Tibial artery (tissue), 4 donors: Measurements from ENCODE around the gene TAS1R3.

Experiments used
- DNase-seq, 2 donors: peaks; one replicate each; pipeline ENCODE4 v3.0.0-alpha.2; 2019
- H3K27ac ChIP-seq, 2 donors: fragments of 200-600 bp; sonication (generic) in 1 of 2; 1 replicate in 1 of 2; 2 replicates in 1 of 2; pipeline ENCODE4 v1.5.1; 2018 to 2019; ENCODE audit warnings: mild to moderate bottlenecking in 1 of 2
- H3K27me3 ChIP-seq, 2 donors: fragments of 200-600 bp; sonication (generic) in 1 of 2; one replicate each; pipeline versions ENCODE4 v1.5.1 to v1.6.0; 2016 to 2019
- H3K36me3 ChIP-seq, 3 donors: fragments of 200-600 bp; sonication (generic) in 2 of 3; one replicate each; pipeline ENCODE4 v1.5.1; 2016 to 2019; ENCODE audit warnings: mild to moderate bottlenecking in 2 of 3
- H3K4me1 ChIP-seq, 4 donors: fragments of 200-600 bp; sonication (generic) in 2 of 4; 1 replicate in 3 of 4; 2 replicates in 1 of 4; pipeline ENCODE4 v1.5.1; 2016 to 2019
- H3K4me3 ChIP-seq, 2 donors: fragments of 200-600 bp; sonication (generic) in 1 of 2; 1 replicate in 1 of 2; 2 replicates in 1 of 2; pipeline ENCODE4 v1.5.1; 2018 to 2019; ENCODE audit warnings: mild to moderate bottlenecking in 2 of 2
- H3K9me3 ChIP-seq, 3 donors: fragments of 200-600 bp; sonication (generic) in 1 of 3; one replicate each; pipeline ENCODE4 v1.5.1; 2016 to 2019
- intact Hi-C: fragments of 100-400 bp; cut with DNase I; formaldehyde crosslinking; loops from one replicate; pipeline ENCODE4 v1.15.0; 2023; ENCODE audit warnings: low total_unique reads
- TF ChIP-seq, protein P1 (sequence below), 2 experiments: fragments of 200-600 bp in 1 of 2; fragments of 450-650 bp in 1 of 2; IDR thresholded peaks; one replicate each; pipeline ENCODE4 v1.5.1; 2017 to 2019; ENCODE audit warnings: antibody characterized with exemption in 2 of 2, mild to moderate bottlenecking in 1 of 2, moderate library complexity in 1 of 2

TAS1R3 gene

DNA sequence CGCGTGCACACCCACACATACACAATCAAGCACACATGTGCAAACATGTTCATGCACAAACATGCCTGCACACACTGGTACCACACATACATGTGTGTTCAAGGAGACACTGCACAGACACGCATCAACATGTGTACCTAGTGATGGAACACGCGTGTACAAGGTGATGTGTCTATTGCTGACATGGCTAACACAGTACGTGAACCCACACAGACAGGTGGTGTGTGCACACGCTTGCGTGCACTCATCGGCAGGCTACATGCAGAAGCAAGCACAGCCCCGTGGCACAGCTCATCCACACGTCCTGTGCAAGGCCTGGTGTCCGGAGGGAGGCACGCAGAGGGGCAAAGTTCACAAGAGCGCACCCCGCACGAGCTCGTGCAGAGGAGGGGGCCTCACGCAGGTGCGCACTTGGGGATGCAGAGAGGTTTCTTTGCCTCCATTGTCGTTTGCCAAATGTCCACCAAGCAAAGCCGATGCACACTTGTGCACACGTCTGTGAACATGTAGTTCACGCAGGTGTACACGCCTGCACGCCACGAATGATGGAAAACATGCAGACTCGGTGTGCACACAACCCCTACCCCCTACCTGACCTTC is 24.3 kb upstream of the TAS1R3 start:
- Histone ChIP-seq H3K4me3 (peak overlapping the region; percentile 80 to 94), H3K27ac (peak overlapping the region; percentile 92 to 97), H3K4me1 (peaks cover 0 to 58% (median 49%) of the 10 kb centered on the region in 4 donors), H3K27me3 (no peaks in the 10 kb centered on the region), H3K36me3 (peaks cover 11 to 14% (median 12%) of the 10 kb centered on the region in 3 donors), H3K9me3 (no peaks in the 10 kb centered on the region)
- TF ChIP-seq, protein P1, sequence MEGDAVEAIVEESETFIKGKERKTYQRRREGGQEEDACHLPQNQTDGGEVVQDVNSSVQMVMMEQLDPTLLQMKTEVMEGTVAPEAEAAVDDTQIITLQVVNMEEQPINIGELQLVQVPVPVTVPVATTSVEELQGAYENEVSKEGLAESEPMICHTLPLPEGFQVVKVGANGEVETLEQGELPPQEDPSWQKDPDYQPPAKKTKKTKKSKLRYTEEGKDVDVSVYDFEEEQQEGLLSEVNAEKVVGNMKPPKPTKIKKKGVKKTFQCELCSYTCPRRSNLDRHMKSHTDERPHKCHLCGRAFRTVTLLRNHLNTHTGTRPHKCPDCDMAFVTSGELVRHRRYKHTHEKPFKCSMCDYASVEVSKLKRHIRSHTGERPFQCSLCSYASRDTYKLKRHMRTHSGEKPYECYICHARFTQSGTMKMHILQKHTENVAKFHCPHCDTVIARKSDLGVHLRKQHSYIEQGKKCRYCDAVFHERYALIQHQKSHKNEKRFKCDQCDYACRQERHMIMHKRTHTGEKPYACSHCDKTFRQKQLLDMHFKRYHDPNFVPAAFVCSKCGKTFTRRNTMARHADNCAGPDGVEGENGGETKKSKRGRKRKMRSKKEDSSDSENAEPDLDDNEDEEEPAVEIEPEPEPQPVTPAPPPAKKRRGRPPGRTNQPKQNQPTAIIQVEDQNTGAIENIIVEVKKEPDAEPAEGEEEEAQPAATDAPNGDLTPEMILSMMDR (IDR thresholded peaks at IDR 0.05), result no peak
- DNase-seq, result no peak
- intact Hi-C loops, result no loop called here

DNA sequence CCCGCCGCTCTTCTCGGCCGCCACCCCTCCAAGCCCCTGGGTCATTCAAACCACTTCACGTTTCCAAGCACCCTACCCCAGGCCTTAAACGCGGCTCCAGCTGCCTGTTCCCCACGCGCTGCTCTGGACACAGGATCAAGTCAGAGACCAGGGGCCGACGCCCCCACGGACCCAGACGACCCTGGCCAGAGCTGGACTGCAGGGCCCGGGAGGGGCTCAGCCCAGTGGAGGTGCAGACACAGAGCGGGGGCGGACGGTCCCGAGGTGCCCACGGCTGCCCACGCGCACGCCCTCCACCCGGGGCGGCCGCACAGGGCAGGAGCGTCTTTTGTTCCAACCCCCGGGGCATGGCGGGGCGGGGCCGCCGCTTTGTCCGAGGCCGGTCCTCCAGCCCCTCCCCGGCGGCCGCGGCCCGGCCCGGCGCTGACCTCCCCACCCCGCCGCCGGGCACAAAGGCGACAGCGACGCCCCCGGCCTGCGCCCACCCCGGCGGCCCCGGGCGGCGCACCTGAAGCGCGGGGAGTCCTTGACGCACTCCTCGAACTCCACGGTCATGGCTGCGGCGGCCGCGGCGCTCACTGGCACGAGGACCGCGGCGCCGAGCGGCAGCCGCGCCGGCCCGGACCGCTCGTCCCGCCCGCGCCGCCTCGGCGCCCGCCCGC is 23.7 kb upstream of the TAS1R3 start:
- H3K4me1 ChIP-seq, result peaks cover 0 to 58% (median 49%) of the 10 kb centered on the region in 4 donors
- intact Hi-C loops, result no loop called here

DNA sequence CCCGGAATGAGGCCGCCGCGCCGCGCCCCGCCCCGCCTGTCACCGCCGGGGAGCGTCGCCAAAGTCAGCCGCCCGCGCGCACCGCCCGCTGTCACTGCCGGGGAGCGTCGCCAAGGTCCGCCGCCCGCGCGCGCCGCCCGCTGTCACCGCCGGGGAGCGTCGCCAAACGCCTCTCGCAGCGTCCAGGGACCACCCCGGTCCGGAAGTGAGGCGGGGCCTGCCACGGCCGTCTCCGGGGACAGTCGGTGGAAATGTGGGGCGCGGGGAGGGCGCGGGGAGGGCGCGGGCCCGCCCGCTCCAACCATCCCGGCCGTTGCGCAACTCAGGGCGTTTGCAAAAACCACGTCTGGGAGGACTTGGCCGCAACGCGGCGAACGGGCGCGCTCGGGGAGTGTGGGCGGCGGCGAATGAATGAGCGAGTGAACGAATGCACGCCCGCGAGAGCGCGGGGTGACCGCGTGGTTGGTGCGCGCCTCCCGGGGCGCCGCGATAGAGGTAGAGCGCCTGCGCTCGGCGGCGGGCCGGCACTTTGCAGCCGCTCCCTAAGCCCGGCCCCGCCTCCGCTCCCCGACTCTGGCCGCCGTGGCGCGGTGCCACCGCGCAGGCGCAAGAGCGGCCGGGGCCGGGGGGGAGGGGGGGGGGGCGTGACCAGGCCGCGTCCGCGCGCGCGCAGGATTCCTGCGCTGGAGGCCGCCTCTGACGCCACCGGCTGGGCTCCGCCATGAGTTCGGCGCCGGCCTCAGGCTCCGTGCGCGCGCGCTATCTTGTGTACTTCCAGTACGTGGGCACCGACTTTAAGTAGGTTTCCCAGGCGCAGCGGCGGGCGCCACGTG is 22.9 kb upstream of the TAS1R3 start, which contains the start of the genes ACAP3 and PUSL1:
ACAP3 (minus strand) TSS at position 8 of the 833 bp plus-strand sequence. CDS start 115 bp downstream, outside the sequence.
PUSL1 (plus strand) TSS at position 675 of the 833 bp plus-strand sequence; CDS start at position 722, 47 bp downstream.
- intact Hi-C loops, result no loop called here
- Histone ChIP-seq H3K4me1 (peaks cover 0 to 58% (median 49%) of the 10 kb centered on the region in 4 donors), H3K36me3 (peaks cover 19 to 27% (median 26%) of the 10 kb centered on the region in 3 donors), H3K9me3 (no peaks in the 10 kb centered on the region), H3K27me3 (no peaks in the 10 kb centered on the region), H3K4me3 (peak within 1 kb of the TSS; percentile 80 to 94), H3K27ac (peak within 1 kb of the TSS; percentile 92 to 97)
- peak; percentile 91 to 95 for DNase-seq
- TF ChIP-seq, protein P1 (IDR thresholded peaks at IDR 0.05), result peak in 1 of 2 experiments; percentile 7

More for the DNA sequence above, 23.7 kb upstream of the TAS1R3 start:
- Histone ChIP-seq H3K27me3 (no peaks in the 10 kb centered on the region), H3K27ac (peak overlapping the region; percentile 92 to 97), H3K9me3 (no peaks in the 10 kb centered on the region), H3K36me3 (peaks cover 12 to 20% (median 19%) of the 10 kb centered on the region in 3 donors), H3K4me3 (peak overlapping the region; percentile 80 to 94)
- TF ChIP-seq, protein P1 (IDR thresholded peaks at IDR 0.05), result no peak
- DNase-seq, result peak in 1 of 2 donors; percentile 37

DNA sequence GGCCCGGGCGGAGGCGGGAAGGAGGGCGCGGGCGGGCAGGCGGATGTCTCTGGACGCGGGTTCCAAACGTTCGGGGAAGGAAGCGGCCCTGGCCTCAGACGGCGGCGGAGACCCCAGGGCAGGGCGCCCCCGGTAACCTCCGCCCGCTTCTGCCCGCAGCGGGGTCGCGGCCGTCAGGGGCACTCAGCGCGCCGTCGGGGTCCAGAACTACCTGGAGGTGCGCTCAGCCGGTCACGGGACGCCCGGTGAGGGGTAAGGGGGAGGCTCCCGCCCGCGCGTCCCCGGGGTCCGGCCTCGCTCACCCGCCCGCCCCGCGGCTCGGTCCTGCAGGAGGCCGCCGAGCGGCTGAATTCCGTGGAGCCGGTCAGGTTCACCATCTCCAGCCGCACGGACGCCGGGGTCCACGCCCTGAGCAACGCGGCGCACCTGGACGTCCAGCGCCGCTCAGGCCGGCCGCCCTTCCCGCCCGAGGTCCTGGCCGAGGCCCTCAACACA is 22.3 kb upstream of the TAS1R3 start:
- Histone ChIP-seq H3K27me3 (no peaks in the 10 kb centered on the region), H3K36me3 (peaks cover 26 to 34% (median 33%) of the 10 kb centered on the region in 3 donors), H3K4me1 (peaks cover 0 to 55% (median 48%) of the 10 kb centered on the region in 4 donors), H3K4me3 (peak overlapping the region; percentile 80 to 94), H3K9me3 (no peaks in the 10 kb centered on the region), H3K27ac (peak overlapping the region; percentile 92 to 97)
- intact Hi-C loops, result no loop called here
- TF ChIP-seq, protein P1 (IDR thresholded peaks at IDR 0.05), result no peak
- no peak for DNase-seq
